ENCODE results near the gene AMIGO1. TPM values are rescaled to one million over a fixed set of nuclear protein-coding genes. Genes with fewer than 3 reads are reported as not detected.

AMIGO1 gene
- total RNA-seq, 1 donor from 2014 or later = 4.7 TPM

GRCh38 chr1:109530457-109531087, 21.0 kb upstream of the AMIGO1 start:
- peak in 1 of 2 donors; percentile 53 for DNase-seq (ENCODE audit: low spot score in 2 of 2)
- intact Hi-C loops (cut with DNase I) = loop anchor here (5.0 kb wide), 1 partner anchor 253 kb away; no protein-coding TSS in a partner anchor

DNA sequence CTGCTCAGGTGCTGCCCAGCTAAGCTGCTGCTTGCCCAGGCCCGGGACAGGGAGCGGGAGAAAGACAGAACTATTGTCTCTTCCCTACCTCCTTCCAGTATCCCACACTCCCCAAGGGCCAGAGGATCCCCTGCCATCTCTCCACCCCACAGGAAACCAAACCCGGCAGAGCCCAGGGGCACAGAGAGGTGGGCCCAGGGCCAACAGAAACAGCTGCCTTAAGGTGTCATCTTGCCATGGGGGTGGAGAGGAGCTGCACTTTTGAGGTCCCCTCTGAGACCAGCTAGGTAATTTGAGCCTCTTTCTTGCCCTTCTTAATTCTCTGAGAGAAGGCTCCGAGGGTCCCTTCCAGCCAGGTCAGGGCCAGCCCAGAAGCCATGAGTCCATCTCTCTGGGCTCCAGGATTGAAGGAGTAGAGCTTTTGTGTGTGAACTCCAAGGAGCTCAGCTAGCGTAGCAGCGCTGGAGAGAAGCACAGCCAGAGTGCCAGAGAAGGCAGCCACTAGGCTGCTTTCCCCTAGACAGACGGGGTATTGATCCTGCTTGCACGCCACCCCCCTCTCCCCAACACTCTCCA, 20.4 kb upstream of the AMIGO1 start:
- no peaks in the 10 kb centered on the region for H3K36me3 ChIP-seq
- H3K4me3 ChIP-seq = no peak overlapping the region
- no peaks in the 10 kb centered on the region for H3K27me3 ChIP-seq
- intact Hi-C loops (cut with DNase I) = loop anchor here (5.0 kb wide), 1 partner anchor 253 kb away; no protein-coding TSS in a partner anchor
- H3K27ac ChIP-seq = no peak overlapping the region
- H3K4me1 ChIP-seq = peaks cover 0 to 4% of the 10 kb centered on the region in 2 donors
- TF ChIP-seq CTCF (IDR thresholded peaks at IDR 0.05) = no peak
- no peak for DNase-seq (ENCODE audit: low spot score in 2 of 2)
- no peaks in the 10 kb centered on the region for H3K9me3 ChIP-seq

More at GRCh38 chr1:109530457-109531087, 21.0 kb upstream of the AMIGO1 start:
- H3K27me3 ChIP-seq = no peaks in the 10 kb centered on the region
- peaks cover 0 to 4% of the 10 kb centered on the region in 2 donors for H3K4me1 ChIP-seq
- no peaks in the 10 kb centered on the region for H3K9me3 ChIP-seq
- no peak overlapping the region for H3K4me3 ChIP-seq
- H3K27ac ChIP-seq = no peak overlapping the region
- TF ChIP-seq CTCF (IDR thresholded peaks at IDR 0.05) = no peak
- H3K36me3 ChIP-seq = no peaks in the 10 kb centered on the region

GRCh38 chr1:109528712-109529111, 19.2 kb upstream of the AMIGO1 start:
- DNase-seq (ENCODE audit: low spot score in 2 of 2) = no peak
- intact Hi-C loops (cut with DNase I) = no loop called here
- Histone ChIP-seq H3K4me1 (peaks cover 0 to 4% of the 10 kb centered on the region in 2 donors), H3K4me3 (no peak overlapping the region), H3K27me3 (no peaks in the 10 kb centered on the region), H3K9me3 (no peaks in the 10 kb centered on the region), H3K27ac (no peak overlapping the region), H3K36me3 (no peaks in the 10 kb centered on the region)
- no peak for TF ChIP-seq CTCF (IDR thresholded peaks at IDR 0.05)

DNA sequence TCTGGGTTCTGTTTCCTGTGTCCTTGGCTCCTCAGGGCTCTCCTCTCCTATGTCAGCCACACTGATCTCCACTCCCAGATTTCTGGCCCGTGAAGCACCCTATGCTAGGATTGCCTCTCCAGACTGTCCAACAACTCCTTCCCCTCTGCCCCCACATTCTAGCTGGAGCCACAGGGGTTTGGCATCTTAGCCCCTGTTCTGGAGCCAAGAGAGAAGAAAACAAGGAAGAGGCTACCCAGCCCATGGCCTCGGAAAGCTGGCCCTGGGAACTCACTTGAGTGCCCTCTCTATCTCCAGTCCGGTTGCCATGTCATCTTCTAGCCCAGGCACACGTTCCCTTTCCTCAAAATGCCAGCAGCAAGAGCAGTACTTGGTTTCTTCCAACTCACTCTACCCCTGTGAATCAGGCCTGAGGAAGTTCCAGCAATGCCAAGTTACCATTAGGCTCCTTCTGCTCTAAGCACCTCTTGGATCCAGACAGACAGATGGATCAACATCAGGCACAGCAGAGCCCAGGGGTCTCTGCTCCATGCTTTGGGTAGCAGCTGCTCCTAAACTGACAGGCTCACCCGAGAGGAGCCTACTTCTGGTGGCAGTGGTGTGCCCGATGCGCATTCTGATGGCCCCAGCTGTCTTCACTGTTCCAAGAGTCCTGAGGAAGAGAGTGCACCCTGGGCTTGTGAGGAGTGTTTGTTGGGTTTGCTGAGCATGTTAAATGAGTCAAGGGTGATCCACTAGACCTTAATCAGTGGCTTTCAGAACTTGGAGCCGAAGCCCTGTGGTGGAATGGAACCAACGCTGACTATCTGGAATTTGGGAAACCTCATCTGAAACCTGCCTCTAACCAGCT, 18.5 kb upstream of the AMIGO1 start:
- Histone ChIP-seq H3K27me3 (no peaks in the 10 kb centered on the region), H3K9me3 (no peaks in the 10 kb centered on the region), H3K4me1 (peaks cover 0 to 4% of the 10 kb centered on the region in 2 donors), H3K4me3 (no peak overlapping the region), H3K27ac (no peak overlapping the region), H3K36me3 (no peaks in the 10 kb centered on the region)
- no peak for TF ChIP-seq CTCF (IDR thresholded peaks at IDR 0.05)
- DNase-seq (ENCODE audit: low spot score in 2 of 2) = no peak
- intact Hi-C loops (cut with DNase I) = no loop called here

DNA sequence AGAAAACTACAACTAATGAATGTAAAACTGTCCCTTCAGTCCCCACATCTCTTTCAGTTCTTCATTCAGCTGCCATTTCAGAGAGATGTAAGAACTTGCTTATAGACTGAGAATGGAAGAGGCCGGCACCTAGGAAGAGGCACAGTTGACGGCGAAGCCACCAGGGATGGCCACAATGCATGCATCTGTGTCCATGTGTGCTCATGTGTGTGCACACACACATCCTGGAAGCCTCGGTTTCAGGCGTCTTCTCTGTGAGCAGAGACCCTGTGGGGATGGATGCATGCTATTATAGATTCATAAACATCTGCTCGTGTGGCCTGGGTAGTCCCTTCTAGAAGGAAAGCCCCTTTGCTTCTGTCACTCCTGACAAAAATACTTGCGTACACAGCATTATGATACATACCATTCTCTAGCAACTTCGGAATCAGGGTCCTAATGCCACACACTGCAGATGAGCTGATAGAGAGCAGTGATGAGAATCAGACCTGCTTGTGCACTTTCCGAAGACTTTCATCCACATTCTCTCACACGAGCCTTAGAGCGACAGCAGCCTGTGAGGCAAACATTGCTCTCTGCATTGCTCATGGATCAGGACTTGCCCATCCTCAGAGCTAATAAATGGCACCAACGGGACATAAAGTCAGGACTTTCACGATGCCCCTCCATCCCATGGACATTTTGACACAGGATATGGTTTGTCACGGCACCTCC, 17.7 kb upstream of the AMIGO1 start:
- Histone ChIP-seq H3K27me3 (no peaks in the 10 kb centered on the region), H3K9me3 (no peaks in the 10 kb centered on the region), H3K36me3 (no peaks in the 10 kb centered on the region), H3K27ac (no peak overlapping the region), H3K4me1 (no peaks in the 10 kb centered on the region), H3K4me3 (no peak overlapping the region)
- intact Hi-C loops (cut with DNase I) = no loop called here
- DNase-seq (ENCODE audit: low spot score in 2 of 2) = no peak
- TF ChIP-seq CTCF (IDR thresholded peaks at IDR 0.05) = no peak

Measured in ascending aorta (tissue), 2 donors.